H1 (cell line): ENCODE results near the gene PPP1CC.

Experiments
- CEBPB ChIP-seq: IDR thresholded peaks from 2 replicates; pipeline ENCODE4 v1.6.1; 2012; ENCODE audit warnings: low read depth, low read length
- CTCF ChIP-seq, 3 experiments: IDR thresholded peaks; 1 replicate in 2 of 3; 2 replicates in 1 of 3; pipeline versions ENCODE4 v1.5.1 to v1.6.1; 2011; ENCODE audit warnings: low read length in 3 of 3, mild to moderate bottlenecking in 3 of 3, inconsistent platforms in 2 of 3, low read depth in 1 of 3, moderate library complexity in 1 of 3; ENCODE audit not compliant: insufficient read depth in 1 of 3; ENCODE audit errors: control extremely low read depth in 1 of 3
- EZH2 ChIP-seq: fragments of 200-600 bp; sonication (generic); IDR thresholded peaks from 2 replicates; pipeline ENCODE4 v1.7.1; 2012; ENCODE audit warnings: low read depth, mild to moderate bottlenecking, moderate library complexity, low read length, inconsistent platforms; ENCODE audit not compliant: severe bottlenecking
- NRF1 ChIP-seq: IDR thresholded peaks from 2 replicates; pipeline ENCODE4 v1.6.1; 2011; ENCODE audit warnings: mild to moderate bottlenecking, low read depth, low read length, improper control_type of control experiment
- POLR2A ChIP-seq, 2 experiments: IDR thresholded peaks; 1 replicate in 1 of 2; 2 replicates in 1 of 2; pipeline ENCODE4 v1.6.1; 2011; ENCODE audit warnings: low read depth in 2 of 2, low read length in 2 of 2, mild to moderate bottlenecking in 2 of 2; ENCODE audit errors: control extremely low read depth in 1 of 2
- POLR2AphosphoS5 ChIP-seq: IDR thresholded peaks from 2 replicates; pipeline ENCODE4 v1.6.1; 2011; ENCODE audit warnings: low read depth, low read length
- RAD21 ChIP-seq, 2 experiments: IDR thresholded peaks in 1 of 2; conservative IDR thresholded peaks in 1 of 2; 2 replicates each; pipeline ENCODE4 v1.6.1; 2011; ENCODE audit warnings: low read depth in 2 of 2, low read length in 2 of 2, improper control_type of control experiment in 1 of 2, inconsistent platforms in 1 of 2, mild to moderate bottlenecking in 1 of 2, moderate library complexity in 1 of 2
- SP4 ChIP-seq: IDR thresholded peaks from 2 replicates; pipeline ENCODE4 v1.6.1; 2012; ENCODE audit warnings: low read length, inconsistent platforms
- SUZ12 ChIP-seq: fragments of 200-600 bp; sonication (generic); IDR thresholded peaks from 2 replicates; pipeline ENCODE4 v1.6.1; 2012; ENCODE audit warnings: mild to moderate bottlenecking, inconsistent platforms, low read length, moderate library complexity, mixed read lengths
- TBP ChIP-seq: IDR thresholded peaks from 2 replicates; pipeline ENCODE4 v1.6.1; 2011; ENCODE audit warnings: low read depth, low read length, improper control_type of control experiment
- YY1 ChIP-seq: IDR thresholded peaks from 2 replicates; pipeline ENCODE4 v1.6.1; 2011; ENCODE audit warnings: low read depth, mild to moderate bottlenecking, low read length

- no peak for TF ChIP-seq SP4
- TF ChIP-seq EZH2: no peak
- TF ChIP-seq CEBPB: no peak
- no peak for TF ChIP-seq SUZ12
- TF ChIP-seq YY1: no peak
- no peak for TF ChIP-seq NRF1
- no peak for TF ChIP-seq POLR2AphosphoS5
- no peak for TF ChIP-seq POLR2A (IDR thresholded peaks at IDR 0.05; ENCODE audit: control extremely low read depth in 1 of 2, low read depth in 2 of 2, low read length in 2 of 2)
- TF ChIP-seq TBP: no peak
- no peak for TF ChIP-seq RAD21 (IDR thresholded peaks at IDR 0.05 in 1 of 2, conservative IDR thresholded peaks at IDR 0.05 in 1 of 2; ENCODE audit: low read depth in 2 of 2, low read length in 2 of 2)
- TF ChIP-seq CTCF (IDR thresholded peaks at IDR 0.05; ENCODE audit: control extremely low read depth in 1 of 3, insufficient read depth in 1 of 3, low read depth in 1 of 3, low read length in 3 of 3): no peak
Measured at GRCh38 chr12:110778833-110779577, 36.3 kb upstream of the PPP1CC start.
